Effector memory CD4-positive, alpha-beta T cell (primary cell): ENCODE measurements around the gene DCTN3.
A peak's percentile ranks its signal among the peaks of the same experiment; 100 is the strongest.

Source experiments
- DNase-seq, 3 donors: peaks; one replicate each; pipeline ENCODE4 v3.0.0-alpha.2; 2020
- H3K27ac ChIP-seq: 2 replicates; pipeline ENCODE4 v1.7.0; 2013; ENCODE audit warnings: mild to moderate bottlenecking, low read length, moderate library complexity; ENCODE audit not compliant: insufficient read depth, poor library complexity, severe bottlenecking
- H3K27me3 ChIP-seq: replicated peaks from 2 replicates; pipeline ENCODE4 v1.7.0; 2013; ENCODE audit warnings: mild to moderate bottlenecking, low read length; ENCODE audit not compliant: insufficient read depth, control insufficient read depth, poor library complexity, severe bottlenecking
- H3K36me3 ChIP-seq: 2 replicates; pipeline ENCODE4 v1.7.0; 2013; ENCODE audit warnings: mild to moderate bottlenecking, low read length, moderate library complexity; ENCODE audit not compliant: control insufficient read depth, insufficient read depth
- H3K4me1 ChIP-seq: 2 replicates; pipeline ENCODE4 v1.7.0; 2013; ENCODE audit warnings: low read length, mild to moderate bottlenecking; ENCODE audit not compliant: control insufficient read depth, insufficient read depth, poor library complexity, severe bottlenecking
- H3K4me3 ChIP-seq: 2 replicates; pipeline ENCODE4 v1.7.0; 2013; ENCODE audit warnings: low read length, low read depth, mild to moderate bottlenecking; ENCODE audit not compliant: insufficient read depth, poor library complexity, severe bottlenecking
- H3K9me3 ChIP-seq: 2 replicates; pipeline ENCODE4 v1.7.0; 2013; ENCODE audit warnings: mild to moderate bottlenecking, low read length, moderate library complexity; ENCODE audit not compliant: control insufficient read depth
- total RNA-seq, 3 donors: gene quantifications; one replicate each; lab custom pipeline; 2026; lab: John Stamatoyannopoulos, UW

DCTN3 gene
- 20.9 to 26.5 (median 23.4) reads per million in 3 donors for total RNA-seq

GRCh38 chr9:34620061-34620994 is at the start of gene DCTN3:
DCTN3 (minus strand) TSS chr9:34620495; CDS start chr9:34620464, 31 bp downstream.
- Histone ChIP-seq H3K27me3 (peaks cover 33% of the 10 kb centered on the region), H3K4me1 (peaks cover 15% of the 10 kb centered on the region), H3K9me3 (no peaks in the 10 kb centered on the region), H3K36me3 (peaks cover 23% of the 10 kb centered on the region), H3K27ac (peak within 1 kb of the TSS; percentile 53), H3K4me3 (peak within 1 kb of the TSS; percentile 70)
- peak; percentile 82 to 90 (median 86) for DNase-seq

- Histone ChIP-seq H3K27me3 (no peaks in the 10 kb centered on the region), H3K36me3 (peaks cover 3% of the 10 kb centered on the region), H3K27ac (peak overlapping the region; percentile 96), H3K4me3 (peak overlapping the region; percentile 64), H3K9me3 (no peaks in the 10 kb centered on the region), H3K4me1 (peaks cover 44% of the 10 kb centered on the region)
- peak; percentile 84 to 88 (median 87) for DNase-seq
Observed at GRCh38 chr9:34665381-34666250, 45.3 kb upstream of the DCTN3 start.

GRCh38 chr9:34665067-34665380 is 44.7 kb upstream of the DCTN3 start:
- peaks cover 44% of the 10 kb centered on the region for H3K4me1 ChIP-seq
- H3K36me3 ChIP-seq = peaks cover 7% of the 10 kb centered on the region
- peak overlapping the region; percentile 53 for H3K4me3 ChIP-seq
- H3K9me3 ChIP-seq = no peaks in the 10 kb centered on the region
- H3K27ac ChIP-seq = peak overlapping the region; percentile 72
- DNase-seq = no peak
- no peaks in the 10 kb centered on the region for H3K27me3 ChIP-seq

GRCh38 chr9:34664281-34665066 is 44.2 kb upstream of the DCTN3 start:
- no peaks in the 10 kb centered on the region for H3K27me3 ChIP-seq
- peaks cover 44% of the 10 kb centered on the region for H3K4me1 ChIP-seq
- H3K27ac ChIP-seq = peak overlapping the region; percentile 72
- H3K36me3 ChIP-seq = peaks cover 12% of the 10 kb centered on the region
- H3K9me3 ChIP-seq = no peaks in the 10 kb centered on the region
- peak; percentile 45 to 64 (median 54) for DNase-seq
- H3K4me3 ChIP-seq = peak overlapping the region; percentile 53

GRCh38 chr9:34663303-34663605 is 43.0 kb upstream of the DCTN3 start:
- Histone ChIP-seq H3K27ac (peak overlapping the region; percentile 72), H3K4me1 (peaks cover 44% of the 10 kb centered on the region), H3K4me3 (no peak overlapping the region), H3K9me3 (no peaks in the 10 kb centered on the region), H3K36me3 (peaks cover 12% of the 10 kb centered on the region), H3K27me3 (no peaks in the 10 kb centered on the region)
- peak in 2 of 3 donors; percentile 9 to 24 for DNase-seq

- Histone ChIP-seq H3K9me3 (no peaks in the 10 kb centered on the region), H3K36me3 (peaks cover 12% of the 10 kb centered on the region), H3K4me3 (no peak within 1 kb of the TSS), H3K27ac (peak within 1 kb of the TSS; percentile 72), H3K27me3 (no peaks in the 10 kb centered on the region), H3K4me1 (peaks cover 44% of the 10 kb centered on the region)
- no peak for DNase-seq
Observed at GRCh38 chr9:34662526-34663302, 42.4 kb upstream of the DCTN3 start, which contains the start of gene CCL27. CCL27 (minus strand) TSS chr9:34662657; CDS start chr9:34662633, 24 bp downstream.

- H3K27me3 ChIP-seq = no peaks in the 10 kb centered on the region
- no peak overlapping the region for H3K27ac ChIP-seq
- H3K4me1 ChIP-seq = peaks cover 37% of the 10 kb centered on the region
- H3K36me3 ChIP-seq = peaks cover 12% of the 10 kb centered on the region
- H3K9me3 ChIP-seq = no peaks in the 10 kb centered on the region
- H3K4me3 ChIP-seq = no peak overlapping the region
- no peak for DNase-seq
Observed at GRCh38 chr9:34659592-34660253, 39.4 kb upstream of the DCTN3 start.

- H3K4me1 ChIP-seq = peaks cover 25% of the 10 kb centered on the region
- H3K9me3 ChIP-seq = no peaks in the 10 kb centered on the region
- no peak overlapping the region for H3K4me3 ChIP-seq
- H3K27me3 ChIP-seq = no peaks in the 10 kb centered on the region
- no peak for DNase-seq
- H3K27ac ChIP-seq = no peak overlapping the region
- peaks cover 12% of the 10 kb centered on the region for H3K36me3 ChIP-seq
Observed at GRCh38 chr9:34658461-34658860, 38.2 kb upstream of the DCTN3 start.
